Measurements from ENCODE around the gene NUFIP1. TPM values are rescaled to one million over a fixed set of nuclear protein-coding genes. Genes with fewer than 3 reads are reported as not detected.
A peak's percentile ranks its signal among the peaks of the same experiment; 100 is the strongest.

The NUFIP1 gene
- total RNA-seq, 1 donor from 2014 or later = 4.2 TPM

GRCh38 chr13:44908266-44908665 is 81.0 kb downstream of the NUFIP1 start:
- Histone ChIP-seq H3K4me3 (no peak overlapping the region), H3K9me3 (no peaks in the 10 kb centered on the region), H3K27me3 (no peaks in the 10 kb centered on the region), H3K27ac (no peak overlapping the region), H3K4me1 (peaks cover 4% of the 10 kb centered on the region), H3K36me3 (no peaks in the 10 kb centered on the region)
- TF ChIP-seq CTCF (IDR thresholded peaks at IDR 0.05) = no peak
- intact Hi-C loops (cut with DNase I) = no loop called here
- ATAC-seq (no peak), DNase-seq (no peak)

- H3K27me3 ChIP-seq = no peaks in the 10 kb centered on the region
- TF ChIP-seq CTCF (IDR thresholded peaks at IDR 0.05) = no peak
- no peak overlapping the region for H3K4me3 ChIP-seq
- H3K9me3 ChIP-seq = no peaks in the 10 kb centered on the region
- no peaks in the 10 kb centered on the region for H3K36me3 ChIP-seq
- DNase-seq (no peak), ATAC-seq (no peak)
- H3K4me1 ChIP-seq = peaks cover 8% of the 10 kb centered on the region
- intact Hi-C loops (cut with DNase I) = no loop called here
- H3K27ac ChIP-seq = no peak overlapping the region
Observed at GRCh38 chr13:44906713-44907112, 82.6 kb downstream of the NUFIP1 start.

GRCh38 chr13:44906230-44906629 is 83.0 kb downstream of the NUFIP1 start:
- intact Hi-C loops (cut with DNase I) = no loop called here
- ATAC-seq (no peak), DNase-seq (no peak)
- H3K36me3 ChIP-seq = no peaks in the 10 kb centered on the region
- no peak for TF ChIP-seq CTCF (IDR thresholded peaks at IDR 0.05)
- peaks cover 8% of the 10 kb centered on the region for H3K4me1 ChIP-seq
- no peak overlapping the region for H3K27ac ChIP-seq
- H3K9me3 ChIP-seq = no peaks in the 10 kb centered on the region
- H3K4me3 ChIP-seq = no peak overlapping the region
- H3K27me3 ChIP-seq = no peaks in the 10 kb centered on the region

GRCh38 chr13:44905556-44905955 is 83.7 kb downstream of the NUFIP1 start:
- TF ChIP-seq CTCF (IDR thresholded peaks at IDR 0.05) = no peak
- Histone ChIP-seq H3K36me3 (no peaks in the 10 kb centered on the region), H3K9me3 (no peaks in the 10 kb centered on the region), H3K27me3 (no peaks in the 10 kb centered on the region), H3K4me1 (peaks cover 8% of the 10 kb centered on the region), H3K4me3 (no peak overlapping the region), H3K27ac (no peak overlapping the region)
- DNase-seq (no peak), ATAC-seq (no peak)
- intact Hi-C loops (cut with DNase I) = no loop called here

- intact Hi-C loops (cut with DNase I) = no loop called here
- ATAC-seq (peak; percentile 66), DNase-seq (no peak)
- Histone ChIP-seq H3K4me1 (peaks cover 8% of the 10 kb centered on the region), H3K27ac (peak overlapping the region; percentile 69), H3K9me3 (no peaks in the 10 kb centered on the region), H3K36me3 (no peaks in the 10 kb centered on the region), H3K4me3 (no peak overlapping the region), H3K27me3 (no peaks in the 10 kb centered on the region)
- TF ChIP-seq CTCF (IDR thresholded peaks at IDR 0.05) = no peak
Observed at GRCh38 chr13:44904967-44905366, 84.3 kb downstream of the NUFIP1 start.

- Histone ChIP-seq H3K9me3 (no peaks in the 10 kb centered on the region), H3K4me3 (no peak overlapping the region), H3K4me1 (peaks cover 8% of the 10 kb centered on the region), H3K36me3 (no peaks in the 10 kb centered on the region), H3K27me3 (no peaks in the 10 kb centered on the region), H3K27ac (peak overlapping the region; percentile 69)
- DNase-seq = peak; percentile 67
- ATAC-seq = peak; percentile 72
- TF ChIP-seq CTCF (IDR thresholded peaks at IDR 0.05) = no peak
- intact Hi-C loops (cut with DNase I) = no loop called here
Observed at GRCh38 chr13:44903574-44903985, 85.7 kb downstream of the NUFIP1 start.
